Measurements from ENCODE around the gene POLE4.

- TF ChIP-seq CTCF (IDR thresholded peaks at IDR 0.05): no peak
- TF ChIP-seq POLR2A (IDR thresholded peaks at IDR 0.05): no peak
Observed at GRCh38 chr2:74931940-74932339, 26.5 kb upstream of the POLE4 start.

All from testis (tissue), 2 donors.